HEK293 (cell line): ENCODE results near the gene ASCL2.

Experiments used
- CTCF ChIA-PET: fragments of 350-600 bp; formaldehyde crosslinking; extraction: SDS; loops from one replicate; lab custom pipeline; 2021; ENCODE audit warnings: antibody characterized with exemption; lab: Yijun Ruan, JAX
- POLR2A ChIA-PET: fragments of 300-600 bp; formaldehyde crosslinking; extraction: SDS; loops from one replicate; lab custom pipeline; 2020; ENCODE audit warnings: antibody characterized with exemption, inconsistent platforms; lab: Yijun Ruan, JAX
- H3K27ac ChIP-seq: fragments of 200-500 bp; sonication (Bioruptor generic); 2 replicates; pipeline ENCODE4 v1.5.1; 2014; ENCODE audit warnings: low read depth, low read length, control low read depth, inconsistent platforms; ENCODE audit errors: extremely low read depth
- H3K36me3 ChIP-seq, 2 experiments: fragments of 200-500 bp in 1 of 2; sonication (Bioruptor generic) in 1 of 2; 1 replicate in 1 of 2; 2 replicates in 1 of 2; pipeline ENCODE4 v1.5.1; 2014 to 2017; ENCODE audit warnings: inconsistent platforms in 2 of 2, low read length in 2 of 2; ENCODE audit not compliant: control insufficient read depth in 2 of 2, insufficient read depth in 1 of 2
- H3K4me1 ChIP-seq: fragments of 200-500 bp; sonication (Bioruptor generic); 2 replicates; pipeline ENCODE4 v1.5.1; 2014; ENCODE audit warnings: mild to moderate bottlenecking, low read length, inconsistent platforms; ENCODE audit not compliant: control insufficient read depth, insufficient read depth
- H3K4me3 ChIP-seq: 2 replicates; pipeline ENCODE4 v1.5.1; 2011; ENCODE audit warnings: low read depth, mild to moderate bottlenecking, control low read depth, low read length, moderate library complexity
- H3K9me3 ChIP-seq: fragments of 200-500 bp; sonication (Bioruptor generic); 2 replicates; pipeline ENCODE4 v1.5.1; 2014; ENCODE audit warnings: low read depth, low read length, inconsistent platforms; ENCODE audit not compliant: control insufficient read depth, insufficient read depth
- BCL11B ChIP-seq: fragments of 450-650 bp; formaldehyde crosslinking; IDR thresholded peaks from 2 replicates; pipeline ENCODE4 v1.5.1; 2016; ENCODE audit warnings: low read depth, missing biosample characterization, missing genetic modification characterization
- BCL6B ChIP-seq: fragments of 450-650 bp; formaldehyde crosslinking; IDR thresholded peaks from 2 replicates; pipeline ENCODE4 v1.5.1; 2017; ENCODE audit warnings: missing biosample characterization, missing genetic modification characterization
- HOXC10 ChIP-seq: sonication (generic); formaldehyde crosslinking; IDR thresholded peaks from 2 replicates; pipeline ENCODE4 v1.8.1; 2023; ENCODE audit warnings: mild to moderate bottlenecking, missing genetic modification reagents
- REPIN1 ChIP-seq: fragments of 450-650 bp; formaldehyde crosslinking; IDR thresholded peaks from 2 replicates; pipeline ENCODE4 v1.5.1; 2017; ENCODE audit warnings: missing biosample characterization, missing genetic modification characterization, low read depth
- REST ChIP-seq: fragments of 450-650 bp; formaldehyde crosslinking; IDR thresholded peaks from 2 replicates; pipeline ENCODE4 v1.5.1; 2016; ENCODE audit warnings: missing biosample characterization, missing genetic modification characterization
- SALL2 ChIP-seq: fragments of 450-650 bp; formaldehyde crosslinking; IDR thresholded peaks from 2 replicates; pipeline ENCODE4 v1.5.0; 2017; ENCODE audit warnings: missing biosample characterization, mild to moderate bottlenecking, missing genetic modification characterization, borderline replicate concordance
- SCRT1 ChIP-seq: fragments of 450-650 bp; formaldehyde crosslinking; IDR thresholded peaks from 2 replicates; pipeline ENCODE4 v1.5.1; 2016; ENCODE audit warnings: missing biosample characterization, missing genetic modification characterization, borderline replicate concordance
- ZBTB1 ChIP-seq: fragments of 450-650 bp; formaldehyde crosslinking; IDR thresholded peaks from 2 replicates; pipeline ENCODE4 v1.5.1; 2016; ENCODE audit warnings: missing biosample characterization, missing genetic modification characterization
- ZFP3 ChIP-seq: fragments of 450-650 bp; formaldehyde crosslinking; IDR thresholded peaks from 2 replicates; pipeline ENCODE4 v1.5.1; 2016; ENCODE audit warnings: low read depth, missing biosample characterization, missing genetic modification characterization
- ZNF24 ChIP-seq: fragments of 450-650 bp; formaldehyde crosslinking; IDR thresholded peaks from 2 replicates; pipeline ENCODE4 v1.5.1; 2016; ENCODE audit warnings: missing biosample characterization, missing genetic modification characterization
- ZNF280C ChIP-seq: fragments of 450-650 bp; formaldehyde crosslinking; IDR thresholded peaks from 2 replicates; pipeline ENCODE4 v1.5.1; 2016; ENCODE audit warnings: missing biosample characterization, missing genetic modification characterization
- ZNF280D ChIP-seq: fragments of 450-650 bp; formaldehyde crosslinking; IDR thresholded peaks from 2 replicates; pipeline ENCODE4 v1.5.1; 2016; ENCODE audit warnings: missing biosample characterization, missing genetic modification characterization
- ZNF366 ChIP-seq: fragments of 450-650 bp; formaldehyde crosslinking; conservative IDR thresholded peaks from 2 replicates; pipeline ENCODE4 v1.5.1; 2016; ENCODE audit warnings: missing biosample characterization, missing genetic modification characterization
- ZNF426 ChIP-seq: fragments of 450-650 bp; formaldehyde crosslinking; IDR thresholded peaks from 2 replicates; pipeline ENCODE4 v1.5.1; 2017; ENCODE audit warnings: missing biosample characterization, missing genetic modification characterization, mild to moderate bottlenecking, inconsistent platforms, moderate library complexity
- ZNF513 ChIP-seq: fragments of 450-650 bp; IDR thresholded peaks from 2 replicates; pipeline ENCODE4 v1.5.1; 2018; ENCODE audit warnings: missing biosample characterization, missing genetic modification characterization
- ZNF521 ChIP-seq: fragments of 450-650 bp; formaldehyde crosslinking; IDR thresholded peaks from 2 replicates; pipeline ENCODE4 v1.5.1; 2017; ENCODE audit warnings: missing biosample characterization, mild to moderate bottlenecking, missing genetic modification characterization
- ZNF623 ChIP-seq: fragments of 450-650 bp; formaldehyde crosslinking; IDR thresholded peaks from 2 replicates; pipeline ENCODE4 v1.5.1; 2016; ENCODE audit warnings: missing biosample characterization, missing genetic modification characterization
- ZNF658 ChIP-seq: fragments of 450-650 bp; formaldehyde crosslinking; IDR thresholded peaks from 2 replicates; pipeline ENCODE4; 2016; ENCODE audit warnings: missing biosample characterization, missing genetic modification characterization
- ZNF707 ChIP-seq: fragments of 450-650 bp; formaldehyde crosslinking; IDR thresholded peaks from 2 replicates; pipeline ENCODE4 v1.5.1; 2016; ENCODE audit warnings: missing biosample characterization, missing genetic modification characterization
- ZNF76 ChIP-seq: fragments of 450-650 bp; formaldehyde crosslinking; IDR thresholded peaks from 2 replicates; pipeline ENCODE4; 2016; ENCODE audit warnings: low read depth, missing biosample characterization, missing genetic modification characterization, borderline replicate concordance
- ZSCAN18 ChIP-seq: fragments of 450-650 bp; formaldehyde crosslinking; IDR thresholded peaks from 2 replicates; pipeline ENCODE4 v1.5.1; 2016; ENCODE audit warnings: missing biosample characterization, missing genetic modification characterization

ASCL2 gene

GRCh38 chr11:2265854-2266585, 4.4 kb downstream of the ASCL2 start:
- CTCF ChIA-PET = no interaction called here
- no peaks in the 10 kb centered on the region for H3K36me3 ChIP-seq
- TF ChIP-seq SCRT1 (tag by site-specific recombination) (no peak), ZFP3 (tag by site-specific recombination) (no peak), ZNF280C (tag by site-specific recombination) (no peak), ZNF658 (tag by site-specific recombination) (no peak), BCL11B (tag by site-specific recombination) (no peak)
- TF ChIP-seq, all 188 proteins: peak for 0
- no peaks in the 10 kb centered on the region for H3K4me1 ChIP-seq
- POLR2A ChIA-PET = no interaction called here
- H3K27ac ChIP-seq = no peak overlapping the region
- no peaks in the 10 kb centered on the region for H3K9me3 ChIP-seq
- H3K4me3 ChIP-seq = no peak overlapping the region

- ChIA-PET CTCF (no interaction called here), POLR2A (no interaction called here)
- H3K4me3 ChIP-seq = no peak overlapping the region
- H3K27ac ChIP-seq = no peak overlapping the region
- H3K4me1 ChIP-seq = no peaks in the 10 kb centered on the region
- no peaks in the 10 kb centered on the region for H3K36me3 ChIP-seq
- no peaks in the 10 kb centered on the region for H3K9me3 ChIP-seq
- TF ChIP-seq SALL2 (tag by site-specific recombination) = no peak
- no peak for TF ChIP-seq ZNF76 (tag by site-specific recombination)
- no peak for TF ChIP-seq ZNF280D (tag by site-specific recombination)
- no peak for TF ChIP-seq REST (tag by site-specific recombination)
- no peak for TF ChIP-seq BCL6B (tag by site-specific recombination)
- no peak for TF ChIP-seq ZNF623 (tag by site-specific recombination)
- TF ChIP-seq ZNF426 = no peak
- TF ChIP-seq ZNF24 (tag by site-specific recombination) = no peak
- no peak for TF ChIP-seq HOXC10 (CRISPR knock-in tag)
- no peak for TF ChIP-seq ZNF521 (tag by site-specific recombination)
- TF ChIP-seq ZBTB1 (tag by site-specific recombination) = no peak
- TF ChIP-seq REPIN1 (tag by site-specific recombination) = no peak
- TF ChIP-seq ZNF707 (tag by site-specific recombination) = no peak
- no peak for TF ChIP-seq ZSCAN18 (tag by site-specific recombination)
- no peak for TF ChIP-seq ZNF366 (tag by site-specific recombination)
- TF ChIP-seq ZNF513 (tag by site-specific recombination) = no peak
These were observed 5.0 kb downstream of the ASCL2 start for GRCh38 chr11:2265396-2265795.
